Stomach (tissue), 9 donors: Measurements from ENCODE around the gene YPEL1. TPM values are rescaled to one million over a fixed set of nuclear protein-coding genes. Genes with fewer than 3 reads are reported as not detected.

Experiments
- DNase-seq, 2 donors: peaks; one replicate each; pipeline versions ENCODE4 v3.0.0 to v3.0.0-alpha.2; 2013 to 2019
- H3K27ac ChIP-seq, 5 donors: fragments of 200-600 bp in 4 of 5; sonication (generic) in 4 of 5; one replicate each; pipeline ENCODE4 v1.5.1; 2013 to 2019; ENCODE audit warnings: mild to moderate bottlenecking in 1 of 5, moderate library complexity in 1 of 5
- H3K27me3 ChIP-seq, 3 donors: fragments of 200-600 bp; sonication (generic); one replicate each; pipeline ENCODE4 v1.5.1; 2017 to 2019; ENCODE audit warnings: mixed run types in 1 of 3
- H3K36me3 ChIP-seq, 4 donors: fragments of 200-600 bp; sonication (generic); 1 replicate in 3 of 4; 2 replicates in 1 of 4; pipeline ENCODE4 v1.5.1; 2016 to 2019
- H3K4me1 ChIP-seq, 4 donors: fragments of 200-600 bp; sonication (generic); one replicate each; pipeline ENCODE4 v1.5.1; 2016 to 2019
- H3K4me3 ChIP-seq, 4 donors: fragments of 200-600 bp; sonication (generic) in 3 of 4; one replicate each; pipeline ENCODE4 v1.5.1; 2016 to 2019; ENCODE audit warnings: mild to moderate bottlenecking in 1 of 4
- H3K9me3 ChIP-seq, 4 donors: fragments of 200-600 bp; sonication (generic); one replicate each; pipeline ENCODE4 v1.5.1; 2016 to 2019
- EP300 ChIP-seq: sonication (generic); formaldehyde crosslinking; IDR thresholded peaks from one replicate; pipeline ENCODE4 v1.6.1; 2017; ENCODE audit warnings: antibody characterized with exemption
- POLR2A ChIP-seq, 4 donors: fragments of 450-650 bp; IDR thresholded peaks; one replicate each; pipeline ENCODE4 v1.6.1; 2016; ENCODE audit warnings: antibody characterized with exemption in 4 of 4, control low read depth in 2 of 4, mild to moderate bottlenecking in 1 of 4, moderate library complexity in 1 of 4
- POLR2AphosphoS5 ChIP-seq, 3 donors: sonication (generic); formaldehyde crosslinking; IDR thresholded peaks; one replicate each; pipeline ENCODE4 v1.6.1; 2016; ENCODE audit warnings: antibody characterized with exemption in 3 of 3
- WGBS, 5 donors: extraction: QIAGEN DNeasy Blood & Tissue Kit in 3 of 5; methylation state at CpG; one replicate each; pipeline versions ENCODE4 v1.1.5 to v1.1.7; 2013 to 2018; 5-methylcytosine and 5-hydroxymethylcytosine counted together
- intact Hi-C: fragments of 100-400 bp; cut with DNase I; formaldehyde crosslinking; loops from one replicate; pipeline ENCODE4 v1.15.1; 2023; ENCODE audit warnings: low total_unique reads
- polyA plus RNA-seq, 3 donors: library from polyadenylated mRNA; stranded (reverse); fragments of 200-250 nt; gene quantifications; one replicate each; pipeline ENCODE4 v1.2.3, GENCODE V29; 2013
- total RNA-seq, 5 donors: library from RNA; depleted of rRNA; stranded (reverse); fragments of >200 nt; gene quantifications; one replicate each; pipeline versions ENCODE4 v1.1.0 to v1.2.3, GENCODE V29; 2014 to 2016
- TF ChIP-seq, protein P1 (sequence below), 7 experiments: fragments of 450-650 bp in 4 of 7; fragments of 200-600 bp in 3 of 7; sonication (generic) in 3 of 7; IDR thresholded peaks; one replicate each; pipeline ENCODE4 v1.5.1; 2016 to 2019; ENCODE audit warnings: antibody characterized with exemption in 7 of 7, control low read depth in 2 of 7, mild to moderate bottlenecking in 1 of 7
- donor health status: healthy with polysubstance abuse.
- donor health status: Bipolar disorder and iron deficiency.
- donor health status: healthy.

The YPEL1 gene
- total and polyA plus RNA-seq, 8 donors, result 0.58 to 22.2 (median 4.4) TPM

GRCh38 chr22:21677606-21678443 lies 57.8 kb downstream of the YPEL1 start:
- no peak for DNase-seq
- Histone ChIP-seq H3K36me3 (peaks cover 31 to 90% (median 78%) of the 10 kb centered on the region in 4 donors), H3K27ac (no peak overlapping the region), H3K27me3 (no peaks in the 10 kb centered on the region), H3K9me3 (no peaks in the 10 kb centered on the region), H3K4me3 (no peak overlapping the region), H3K4me1 (no peaks in the 10 kb centered on the region)
- 87 to 94% (median 91%) methylated on average over 12 to 15 of the region's 15 CpGs for WGBS, 5 donors
- TF ChIP-seq POLR2A (IDR thresholded peaks at IDR 0.05) (no peak), POLR2AphosphoS5 (IDR thresholded peaks at IDR 0.05) (no peak), EP300 (no peak)
- TF ChIP-seq, protein P1, sequence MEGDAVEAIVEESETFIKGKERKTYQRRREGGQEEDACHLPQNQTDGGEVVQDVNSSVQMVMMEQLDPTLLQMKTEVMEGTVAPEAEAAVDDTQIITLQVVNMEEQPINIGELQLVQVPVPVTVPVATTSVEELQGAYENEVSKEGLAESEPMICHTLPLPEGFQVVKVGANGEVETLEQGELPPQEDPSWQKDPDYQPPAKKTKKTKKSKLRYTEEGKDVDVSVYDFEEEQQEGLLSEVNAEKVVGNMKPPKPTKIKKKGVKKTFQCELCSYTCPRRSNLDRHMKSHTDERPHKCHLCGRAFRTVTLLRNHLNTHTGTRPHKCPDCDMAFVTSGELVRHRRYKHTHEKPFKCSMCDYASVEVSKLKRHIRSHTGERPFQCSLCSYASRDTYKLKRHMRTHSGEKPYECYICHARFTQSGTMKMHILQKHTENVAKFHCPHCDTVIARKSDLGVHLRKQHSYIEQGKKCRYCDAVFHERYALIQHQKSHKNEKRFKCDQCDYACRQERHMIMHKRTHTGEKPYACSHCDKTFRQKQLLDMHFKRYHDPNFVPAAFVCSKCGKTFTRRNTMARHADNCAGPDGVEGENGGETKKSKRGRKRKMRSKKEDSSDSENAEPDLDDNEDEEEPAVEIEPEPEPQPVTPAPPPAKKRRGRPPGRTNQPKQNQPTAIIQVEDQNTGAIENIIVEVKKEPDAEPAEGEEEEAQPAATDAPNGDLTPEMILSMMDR (IDR thresholded peaks at IDR 0.05), result no peak
- intact Hi-C loops, result no loop called here

GRCh38 chr22:21674638-21675245 lies 60.9 kb downstream of the YPEL1 start:
- Histone ChIP-seq H3K27ac (no peak overlapping the region), H3K4me1 (no peaks in the 10 kb centered on the region), H3K27me3 (no peaks in the 10 kb centered on the region), H3K36me3 (peaks cover 48 to 95% (median 84%) of the 10 kb centered on the region in 4 donors), H3K4me3 (no peak overlapping the region), H3K9me3 (no peaks in the 10 kb centered on the region)
- TF ChIP-seq EP300 (no peak), POLR2A (IDR thresholded peaks at IDR 0.05) (no peak), POLR2AphosphoS5 (IDR thresholded peaks at IDR 0.05) (no peak)
- TF ChIP-seq, protein P1 (IDR thresholded peaks at IDR 0.05), result no peak
- 93 to 97% (median 94%) methylated on average over 12 of the region's 12 CpGs for WGBS, 5 donors
- DNase-seq, result no peak
- intact Hi-C loops, result no loop called here

DNA sequence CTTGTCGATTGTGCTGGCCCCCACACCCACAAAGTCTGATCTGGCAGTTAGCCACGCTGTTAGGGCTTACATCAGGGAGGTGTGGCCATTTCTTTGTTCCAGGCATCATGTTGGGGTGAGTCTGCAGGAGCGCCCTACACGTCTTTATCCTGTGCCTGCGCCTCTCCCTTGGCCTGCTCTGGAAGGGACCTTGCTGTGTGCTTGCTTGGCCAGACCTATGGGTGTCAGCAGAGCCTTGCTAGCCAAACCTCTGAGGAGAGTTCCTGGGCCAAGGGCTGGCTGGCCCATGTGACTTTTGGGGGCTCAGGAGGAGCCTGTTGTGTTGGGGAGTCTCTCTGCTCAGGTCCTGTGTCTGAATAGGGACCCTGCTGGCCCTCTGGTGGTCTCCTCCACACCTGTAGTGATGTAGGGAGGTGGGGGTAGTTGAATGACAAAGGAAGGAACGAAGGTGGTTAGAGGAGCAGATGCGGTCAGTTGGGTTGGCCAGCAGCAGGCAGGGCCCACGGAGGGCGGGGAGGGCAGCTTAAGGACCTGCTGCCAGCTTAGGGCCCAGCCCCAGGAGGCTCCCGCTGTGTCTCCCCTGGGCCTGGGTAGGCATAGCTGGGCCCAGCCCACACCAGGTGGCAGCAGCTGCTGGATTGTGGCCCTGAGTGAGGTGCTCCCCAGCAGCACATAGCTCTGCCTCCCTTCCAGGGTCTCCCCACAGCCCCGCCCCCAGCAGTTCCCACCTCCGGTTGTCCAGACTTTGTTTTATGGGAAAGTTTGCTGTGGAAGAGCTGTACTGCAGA lies 61.9 kb downstream of the YPEL1 start:
- H3K4me3 ChIP-seq, result no peak overlapping the region
- DNase-seq, result peak in 1 of 2 donors; percentile 2
- peaks cover 0 to 10% (median 8%) of the 10 kb centered on the region in 4 donors for H3K4me1 ChIP-seq
- no peaks in the 10 kb centered on the region for H3K9me3 ChIP-seq
- intact Hi-C loops, result no loop called here
- no peak overlapping the region for H3K27ac ChIP-seq
- H3K27me3 ChIP-seq, result no peaks in the 10 kb centered on the region
- WGBS, 5 donors, result 86 to 93% (median 91%) methylated on average over 10 to 12 of the region's 12 CpGs
- TF ChIP-seq POLR2A (IDR thresholded peaks at IDR 0.05) (no peak), EP300 (no peak), POLR2AphosphoS5 (IDR thresholded peaks at IDR 0.05) (no peak)
- TF ChIP-seq, protein P1 (IDR thresholded peaks at IDR 0.05), result no peak
- peaks cover 50 to 95% (median 89%) of the 10 kb centered on the region in 4 donors for H3K36me3 ChIP-seq

DNA sequence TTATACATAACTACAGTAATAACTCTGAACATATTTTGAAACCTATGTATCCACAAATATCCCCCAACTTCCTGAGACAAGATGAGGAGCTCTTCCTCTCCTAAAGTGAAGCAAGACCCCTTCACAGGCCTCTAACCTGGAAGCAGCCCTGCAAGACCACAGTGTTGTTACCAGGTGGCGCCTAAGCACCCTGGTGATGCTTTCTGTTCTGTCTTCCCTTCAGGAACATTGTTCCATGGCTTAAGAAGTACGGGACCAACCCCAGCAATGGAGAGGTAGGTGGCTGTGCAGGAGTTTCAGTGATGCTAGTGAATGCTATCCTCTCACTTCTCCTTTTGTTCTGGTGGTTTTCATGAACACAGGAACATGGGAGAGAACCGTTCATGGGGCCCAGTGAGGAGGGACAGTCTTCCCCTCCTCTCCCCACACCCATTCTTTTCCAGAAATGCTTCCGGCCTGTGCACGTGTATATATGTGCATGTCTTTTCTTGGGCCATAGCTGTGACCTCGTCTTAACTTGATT lies 63.4 kb downstream of the YPEL1 start:
- no peak overlapping the region for H3K27ac ChIP-seq
- no peaks in the 10 kb centered on the region for H3K27me3 ChIP-seq
- no peaks in the 10 kb centered on the region for H3K9me3 ChIP-seq
- no peak overlapping the region for H3K4me3 ChIP-seq
- H3K4me1 ChIP-seq, result peaks cover 0 to 20% (median 15%) of the 10 kb centered on the region in 4 donors
- peaks cover 50 to 80% (median 78%) of the 10 kb centered on the region in 4 donors for H3K36me3 ChIP-seq
- intact Hi-C loops, result no loop called here
- TF ChIP-seq EP300 (no peak), POLR2A (IDR thresholded peaks at IDR 0.05) (no peak), POLR2AphosphoS5 (IDR thresholded peaks at IDR 0.05) (no peak)
- TF ChIP-seq, protein P1 (IDR thresholded peaks at IDR 0.05), result no peak
- WGBS, 5 donors, result 81 to 90% (median 86%) methylated on average over 6 of the region's 6 CpGs
- DNase-seq, result no peak
